GM18507 (cell line): Measurements from ENCODE around the gene LZTS2.
A peak's percentile ranks its signal among the peaks of the same experiment; 100 is the strongest.

Source experiments
- DNase-seq: peaks from one replicate; pipeline ENCODE4 v3.0.0; 2011; ENCODE audit warnings: low read depth; ENCODE audit not compliant: insufficient read length; ENCODE audit errors: extremely low spot score
- FAIRE-seq: peaks from 2 replicates; lab custom pipeline; 2011; peaks lifted over from hg19 to GRCh38; lab: Jason Lieb, UNC

Gene LZTS2

GRCh38 chr10:101011517-101012423, 12.2 kb downstream of the LZTS2 start:
- FAIRE-seq (no peak), DNase-seq (no peak)

DNA sequence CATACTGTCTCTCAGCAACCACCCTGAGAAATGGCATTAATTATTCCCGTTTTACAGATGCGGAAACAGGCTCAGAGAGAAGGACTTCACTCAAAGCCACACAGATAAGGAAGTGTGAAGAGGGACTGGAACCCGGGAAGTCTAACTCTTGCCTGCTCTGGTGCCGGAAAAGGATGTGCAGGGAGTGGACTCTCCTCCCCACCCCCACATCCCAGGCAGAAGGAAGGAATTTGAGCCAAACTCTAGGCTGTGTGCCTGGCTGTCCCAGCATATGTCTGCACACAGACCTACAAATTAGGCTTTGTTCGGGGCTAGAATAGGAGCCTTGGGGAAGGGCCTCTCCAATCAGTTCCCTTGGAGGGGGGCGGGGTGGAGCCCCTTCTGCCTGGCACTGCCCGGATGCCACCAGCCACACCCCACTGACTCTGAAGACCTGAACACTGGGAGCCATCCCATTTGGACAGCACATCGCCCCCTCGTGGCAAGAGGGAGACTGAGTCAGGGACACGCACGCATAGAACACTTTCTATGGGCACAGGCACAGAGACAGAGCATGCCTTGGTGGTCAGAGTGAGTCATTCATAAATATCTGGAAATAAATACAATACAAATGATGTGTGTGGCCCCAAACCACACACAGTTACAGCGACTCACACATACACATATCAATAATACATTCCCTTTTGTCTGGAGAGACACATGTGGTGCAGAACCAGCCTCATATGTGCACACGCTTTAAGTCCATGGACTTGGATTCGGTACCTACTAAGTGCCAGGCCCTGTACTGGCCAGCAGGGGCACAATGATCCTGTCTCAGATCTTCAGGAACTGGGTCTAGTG, 13.1 kb downstream of the LZTS2 start:
- peak; percentile 92 for FAIRE-seq

DNA sequence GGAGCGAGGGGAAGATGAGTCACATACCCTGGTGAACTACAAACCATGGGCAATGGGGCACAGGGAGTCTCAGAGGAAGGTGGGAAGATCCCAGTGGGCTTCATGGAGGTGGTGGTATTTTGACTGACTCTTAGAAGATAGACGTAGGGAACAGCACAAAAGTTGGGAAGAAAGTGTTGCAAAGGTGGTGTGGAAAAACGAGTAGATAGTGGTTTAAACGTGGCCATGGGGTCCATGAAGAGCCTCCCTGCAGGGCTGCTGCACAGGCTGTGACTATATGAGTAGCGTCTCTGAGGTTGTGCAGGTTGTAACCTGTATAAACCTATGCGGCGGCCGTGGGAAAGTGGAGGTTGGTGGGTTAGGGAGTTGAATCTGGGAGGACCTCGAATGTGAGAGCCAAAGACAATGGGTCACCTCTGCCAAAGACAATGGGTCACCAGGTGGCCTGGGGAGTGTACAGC, 13.8 kb downstream of the LZTS2 start:
- FAIRE-seq (no peak), DNase-seq (no peak)

More for the DNA sequence above, 13.1 kb downstream of the LZTS2 start:
- DNase-seq: no peak

DNA sequence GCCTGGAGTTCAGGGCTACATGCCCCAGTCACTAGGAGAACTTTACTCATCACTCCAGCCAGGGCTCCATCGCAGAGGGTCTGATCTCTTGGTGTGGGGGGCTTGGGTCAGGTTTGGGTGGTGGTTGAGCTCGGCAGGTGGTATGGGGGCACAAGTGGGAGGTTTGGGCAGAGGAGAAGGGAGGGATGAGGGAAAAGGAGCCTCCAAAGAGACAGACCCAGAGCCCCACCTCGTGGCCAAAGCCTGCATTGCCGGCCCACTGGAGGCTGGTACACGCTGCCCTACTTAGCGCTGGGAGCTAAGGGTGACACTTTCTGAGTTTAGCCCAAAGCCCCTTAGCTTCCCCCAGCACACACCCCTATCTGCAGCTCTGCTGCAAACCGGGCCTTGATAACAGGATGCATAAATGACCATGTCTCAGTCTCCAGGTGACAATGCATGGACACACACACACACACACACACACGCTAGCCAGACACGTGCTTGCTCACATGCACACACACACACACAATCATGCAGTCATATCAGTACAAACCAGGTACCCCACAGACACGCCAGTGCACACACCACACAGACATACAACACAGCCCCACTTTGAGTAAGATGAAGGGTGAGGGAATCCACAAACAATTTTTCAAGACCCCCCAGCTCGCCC, 14.7 kb downstream of the LZTS2 start:
- FAIRE-seq (peak; percentile 92), DNase-seq (no peak)

- FAIRE-seq: no peak
- DNase-seq: no peak
These were observed 15.5 kb downstream of the LZTS2 start for GRCh38 chr10:101014966-101015581.

DNA sequence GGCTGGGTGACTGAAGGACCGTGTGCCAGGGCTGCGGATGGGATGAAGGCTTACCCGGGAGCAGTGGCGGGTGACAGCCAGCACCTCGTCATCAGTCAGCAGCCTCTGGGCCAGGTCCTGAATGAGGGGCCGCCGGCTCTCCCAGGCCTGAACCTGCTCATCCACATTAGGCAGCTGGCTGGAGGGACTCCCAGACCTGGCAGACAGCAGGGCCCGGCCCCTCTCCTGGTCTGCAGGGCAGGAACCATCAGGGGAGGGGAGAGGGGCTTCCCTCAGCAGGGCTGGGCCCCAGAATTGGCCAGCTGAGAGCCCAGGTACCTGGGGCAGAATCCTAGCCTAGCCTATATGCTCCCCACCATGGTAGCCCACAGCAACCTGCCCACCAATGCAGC, 16.0 kb downstream of the LZTS2 start:
- DNase-seq (no peak), FAIRE-seq (no peak)

GRCh38 chr10:101016814-101017213, 17.2 kb downstream of the LZTS2 start:
- no peak for FAIRE-seq

GRCh38 chr10:101018118-101018599, 18.6 kb downstream of the LZTS2 start:
- FAIRE-seq: no peak

More at GRCh38 chr10:101016814-101017213, 17.2 kb downstream of the LZTS2 start:
- DNase-seq: no peak

DNA sequence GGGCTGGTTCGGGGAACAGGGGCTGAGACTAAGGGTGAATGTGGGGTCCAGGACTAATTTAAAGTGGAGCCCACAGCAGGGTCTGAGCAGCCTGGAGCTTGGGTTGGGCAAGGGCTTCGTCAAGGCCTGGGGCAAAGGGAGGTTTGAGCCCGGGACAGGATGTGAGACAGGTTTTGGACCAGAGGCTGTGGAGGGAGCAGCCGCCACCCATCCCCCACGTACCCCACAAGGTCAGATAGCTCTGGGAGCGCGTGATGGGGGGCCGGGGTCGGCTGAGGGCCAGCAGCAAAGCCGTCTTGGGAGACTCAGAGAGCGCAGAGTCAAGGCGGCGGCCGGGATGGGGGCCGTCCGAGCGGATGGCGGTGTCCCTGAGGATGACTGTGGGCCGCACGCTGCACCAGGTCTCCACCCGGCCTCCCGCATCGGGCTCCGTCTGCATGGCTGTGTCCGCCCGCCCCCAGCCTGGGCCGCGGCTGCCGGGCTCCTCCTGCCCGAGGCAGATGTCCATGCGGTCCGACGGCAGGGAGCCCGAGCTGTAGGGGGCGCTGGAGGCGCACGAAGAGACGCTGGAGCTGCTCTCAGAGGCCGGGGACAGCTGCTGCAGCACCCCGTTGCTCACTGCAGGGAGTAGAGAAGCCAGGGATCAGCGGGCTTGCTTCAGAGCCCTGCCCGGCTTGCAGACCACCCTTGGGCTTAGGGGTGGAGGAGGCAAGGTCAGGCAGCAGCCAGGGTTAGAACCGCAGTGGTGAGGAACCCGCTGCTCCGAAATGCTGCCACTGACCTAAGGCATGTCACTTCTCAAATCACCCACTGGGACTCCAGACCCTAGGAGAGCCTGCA, 19.2 kb downstream of the LZTS2 start:
- FAIRE-seq (peak; percentile 51), DNase-seq (peak; percentile 50)

More at GRCh38 chr10:101018118-101018599, 18.6 kb downstream of the LZTS2 start:
- DNase-seq: no peak

DNA sequence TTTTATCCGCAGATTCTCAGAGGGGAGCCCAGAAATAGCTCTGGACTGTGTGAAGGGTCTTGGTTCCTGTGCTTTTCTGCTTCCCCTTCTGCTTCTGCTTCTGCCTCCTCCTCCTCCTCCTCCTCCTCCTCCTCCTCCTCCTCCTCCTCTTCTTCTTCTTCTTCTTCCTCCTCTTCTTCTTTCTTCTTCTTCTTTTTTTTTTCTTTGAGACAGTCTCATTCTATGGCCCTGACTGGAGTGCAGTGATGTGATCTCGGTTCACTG, 19.8 kb downstream of the LZTS2 start:
- DNase-seq: no peak
- no peak for FAIRE-seq

DNA sequence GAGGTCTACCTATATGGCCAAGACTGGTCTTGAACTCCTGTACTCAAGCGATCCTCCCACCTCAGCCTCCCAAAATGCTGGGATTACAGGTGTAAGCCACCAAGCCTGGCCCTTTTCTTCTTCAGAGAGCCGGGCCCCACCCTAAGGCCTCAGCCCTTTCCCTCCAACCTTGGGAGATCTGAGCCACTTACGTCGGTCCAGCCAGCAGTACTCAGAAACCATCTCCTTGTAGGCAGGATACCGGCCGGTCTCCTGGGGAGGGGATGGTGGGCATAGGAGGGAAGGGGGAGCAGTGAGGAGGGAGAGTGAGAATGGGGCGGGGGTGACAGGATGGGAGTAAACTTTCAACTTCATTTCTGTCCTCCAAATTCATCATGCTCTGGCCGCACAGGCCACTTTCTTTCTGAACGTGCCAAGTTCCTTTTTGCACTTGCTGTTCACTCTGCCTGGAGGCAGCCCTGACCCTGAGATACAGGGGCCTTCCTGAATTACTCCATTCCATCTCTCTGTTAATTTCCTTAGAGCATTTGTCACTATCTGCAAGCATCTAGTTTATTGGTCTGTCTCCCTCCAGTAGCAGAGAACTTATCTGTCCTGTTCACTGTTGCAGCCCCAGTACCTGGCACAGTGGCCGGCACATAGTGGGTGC, 20.9 kb downstream of the LZTS2 start:
- FAIRE-seq: no peak
- DNase-seq: no peak

DNA sequence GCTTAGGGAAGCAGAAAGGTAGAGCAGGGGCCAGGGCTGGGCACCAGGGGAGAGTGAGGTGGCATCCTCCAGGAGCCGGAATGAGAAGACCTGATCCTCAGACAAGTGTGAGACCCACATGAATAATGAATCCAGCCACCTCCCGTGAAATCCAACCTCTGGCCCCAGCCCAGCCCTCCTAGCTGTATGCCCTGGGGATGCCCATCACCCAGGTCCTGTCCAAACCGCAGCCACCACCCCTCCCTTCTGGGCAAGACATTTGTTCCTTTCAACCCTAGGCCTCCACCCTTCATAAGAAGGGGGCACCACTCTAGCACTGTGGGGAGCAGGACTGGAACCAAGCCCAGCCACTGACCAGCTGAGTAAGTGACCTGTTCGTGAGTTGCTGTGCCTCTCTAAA, 21.6 kb downstream of the LZTS2 start:
- DNase-seq (no peak), FAIRE-seq (no peak)

DNA sequence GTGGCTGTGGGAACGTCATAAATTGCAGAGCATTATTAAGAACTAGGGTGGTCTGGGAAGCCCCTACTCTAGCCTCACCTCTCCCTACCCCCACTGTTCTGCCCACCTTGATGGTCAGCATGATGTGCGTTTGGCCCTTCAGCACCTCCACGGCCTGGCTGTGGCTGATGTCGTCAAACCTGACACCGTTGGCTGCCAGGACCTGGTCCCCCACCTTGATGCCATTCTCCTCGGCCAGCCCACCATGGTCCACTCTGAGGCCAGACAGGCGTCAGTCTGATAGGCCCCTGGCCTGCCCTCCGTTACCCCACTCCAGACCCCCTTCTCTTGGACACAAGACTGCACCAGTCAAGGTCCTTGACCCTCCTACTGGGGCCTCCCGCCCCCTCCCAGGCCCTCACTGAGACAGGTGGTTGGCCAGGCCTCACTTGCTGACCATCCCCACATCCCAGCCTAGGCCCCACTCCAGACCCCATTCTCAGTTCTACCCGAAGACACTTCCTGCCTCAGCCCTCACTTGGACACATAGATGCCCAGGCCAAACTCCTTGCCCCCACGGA, 22.2 kb downstream of the LZTS2 start:
- DNase-seq (no peak), FAIRE-seq (no peak)

DNA sequence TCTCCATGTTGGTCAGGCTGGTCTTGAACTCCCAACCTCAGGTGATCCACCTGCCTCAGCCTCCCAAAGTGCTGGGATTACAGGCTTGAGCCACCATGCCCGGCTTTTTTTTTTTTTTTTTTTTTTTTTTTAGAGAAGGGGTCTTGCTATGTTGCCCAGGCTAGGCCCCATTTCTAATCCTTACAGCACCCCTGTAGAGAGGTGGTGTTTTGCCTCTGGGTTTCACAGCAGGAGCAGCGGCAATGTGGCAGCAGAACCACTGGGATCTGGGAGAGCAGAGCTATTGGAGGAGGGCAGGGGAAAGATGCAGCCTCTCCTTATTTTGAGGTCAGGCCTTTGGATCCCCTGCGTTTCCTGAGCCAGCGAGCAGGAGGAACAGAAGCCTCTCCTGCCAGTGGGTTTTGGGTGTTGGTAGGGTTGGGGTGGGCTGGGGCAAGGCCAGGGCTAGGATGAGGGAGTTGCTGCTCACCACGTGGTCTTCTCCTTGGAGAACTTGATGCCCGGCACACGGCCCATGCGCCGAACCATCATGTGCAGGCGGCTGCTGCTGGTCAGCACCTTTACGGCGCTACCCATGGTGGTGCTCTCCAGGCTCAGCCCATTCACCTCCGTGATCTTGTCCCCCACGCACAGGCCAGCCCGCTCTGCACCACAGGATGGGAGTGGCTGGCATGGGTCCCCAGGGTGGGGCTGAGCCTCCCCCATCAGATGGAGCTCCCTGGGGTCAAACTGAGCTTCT, 23.5 kb downstream of the LZTS2 start:
- FAIRE-seq (no peak), DNase-seq (no peak)

- DNase-seq: no peak
- FAIRE-seq: no peak
These were observed 27.6 kb downstream of the LZTS2 start for GRCh38 chr10:101027106-101027720.

DNA sequence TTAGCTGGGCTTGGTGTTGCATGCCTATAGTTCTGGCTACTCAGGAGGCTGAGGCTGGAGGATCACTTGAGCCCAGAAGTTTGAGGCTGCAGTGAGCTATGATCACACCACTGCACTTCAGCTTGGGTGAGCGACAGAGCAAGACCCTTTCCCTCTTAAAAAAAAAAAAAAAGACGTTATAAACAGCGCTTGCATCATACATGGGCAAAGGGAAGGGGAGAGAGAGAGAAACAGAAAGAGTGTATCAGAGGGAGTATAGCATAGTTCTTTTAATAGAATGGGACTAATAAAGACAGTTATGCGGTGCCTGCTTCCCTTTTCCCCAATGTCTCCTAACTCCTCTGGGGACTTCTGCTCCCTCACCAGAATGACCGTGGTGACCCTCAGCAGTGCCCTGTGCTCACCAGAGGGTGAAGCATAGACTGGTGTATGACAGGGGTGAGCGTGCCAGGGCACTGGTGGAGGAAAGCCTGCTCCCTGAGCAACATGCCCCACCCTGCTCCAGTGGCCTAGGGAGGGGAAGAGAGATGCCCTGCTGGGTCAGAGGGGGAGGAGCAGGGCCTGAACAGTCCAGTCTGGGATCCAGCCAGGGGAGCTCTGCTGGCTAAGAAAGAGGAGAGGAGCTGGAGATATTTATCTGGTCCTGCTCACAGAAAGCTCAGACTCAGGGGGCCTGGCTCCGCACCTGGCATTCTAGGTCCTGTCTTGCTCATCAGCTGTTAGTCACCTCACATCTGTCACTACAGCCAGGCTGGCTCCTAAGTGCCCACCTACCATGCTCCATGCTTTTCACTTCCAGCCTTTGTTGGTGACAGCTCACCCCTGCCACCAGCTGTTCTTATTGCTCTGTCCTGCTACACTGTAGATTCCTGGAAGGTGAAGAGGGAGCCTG, 29.1 kb downstream of the LZTS2 start:
- FAIRE-seq: no peak

More for the DNA sequence above, 29.1 kb downstream of the LZTS2 start:
- DNase-seq: no peak
